Muscle of leg (tissue), 11 donors: Measurements from ENCODE around the gene GPC3. TPM values are rescaled to one million over a fixed set of nuclear protein-coding genes. Genes with fewer than 3 reads are reported as not detected.
"Not testable (repeated sequence)": the region's sequence is repeated elsewhere in the genome, so short reads cannot be mapped to it uniquely, and the experiment has no call there.

ENCODE experiments used
- DNase-seq: peaks from one replicate; pipeline ENCODE4 v3.0.0; 2013
- H3K27ac ChIP-seq: one replicate; pipeline ENCODE4 v1.5.1; 2013; ENCODE audit warnings: mild to moderate bottlenecking, low read length, control low read depth
- H3K27me3 ChIP-seq: one replicate; pipeline ENCODE4 v1.6.1; 2013; ENCODE audit warnings: low read length; ENCODE audit not compliant: control insufficient read depth, insufficient read depth
- H3K36me3 ChIP-seq: one replicate; pipeline ENCODE4 v1.6.1; 2013; ENCODE audit warnings: low read length; ENCODE audit not compliant: control insufficient read depth, insufficient read depth
- H3K4me1 ChIP-seq: one replicate; pipeline ENCODE4 v1.6.1; 2013; ENCODE audit warnings: low read length; ENCODE audit not compliant: control insufficient read depth, insufficient read depth
- H3K4me3 ChIP-seq: one replicate; pipeline ENCODE4 v1.5.1; 2013; ENCODE audit warnings: low read length, control low read depth
- H3K9me3 ChIP-seq: replicated peaks from 2 replicates; pipeline ENCODE4 v1.6.1; 2013; ENCODE audit warnings: low read depth, low read length; ENCODE audit not compliant: control insufficient read depth
- WGBS: methylation state at CpG from one replicate; pipeline ENCODE4 v1.1.5; 2013; ENCODE audit warnings: missing lambda C conversion rate; ENCODE audit not compliant: insufficient coverage; 5-methylcytosine and 5-hydroxymethylcytosine counted together
- polyA plus RNA-seq, 8 donors: library from polyadenylated mRNA; unstranded; fragments of 120-200 nt; gene quantifications; one replicate each; pipeline versions ENCODE4 v1.2.1 to v1.2.3, GENCODE V29; 2013; ENCODE audit warnings: inconsistent platforms in 1 of 8, low replicate concordance in 1 of 8; ENCODE audit not compliant: insufficient read length in 8 of 8, insufficient read depth in 1 of 8
- total RNA-seq: library from RNA; stranded (reverse); fragments of 120-200 nt; gene quantifications from one replicate; pipeline ENCODE4 v1.2.4, GENCODE V29; 2013

The GPC3 gene
- total and polyA plus RNA-seq, 9 donors, result 271 to 581 (median 367) TPM

GRCh38 chrX:133637765-133638164 lies 347.6 kb downstream of the GPC3 start:
- Histone ChIP-seq H3K9me3 (no peaks in the 10 kb centered on the region), H3K4me1 (peaks cover 3% of the 10 kb centered on the region), H3K4me3 (no peak overlapping the region), H3K36me3 (no peaks in the 10 kb centered on the region), H3K27ac (no peak overlapping the region), H3K27me3 (peaks cover 4% of the 10 kb centered on the region)
- DNase-seq, result no peak
- 100% methylated on average over 1 of the region's 5 CpGs for WGBS

DNA sequence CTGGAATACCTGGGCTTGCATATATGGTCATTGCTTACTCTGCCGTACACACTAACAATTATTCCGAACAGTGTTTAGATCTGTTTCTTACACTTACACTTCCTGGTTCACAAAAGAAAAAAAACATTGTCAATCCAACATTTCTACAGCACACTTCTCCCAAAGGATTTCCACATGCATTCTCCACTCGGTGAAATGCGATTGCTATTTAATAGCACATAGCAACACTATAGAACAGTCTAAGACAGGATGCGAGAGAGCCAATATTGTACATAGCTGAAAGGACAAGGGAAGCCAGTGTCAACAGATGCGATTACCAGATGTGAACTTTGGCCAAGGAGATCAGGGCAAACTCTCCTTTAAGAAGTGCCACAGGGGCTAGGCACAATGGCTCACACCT lies 349.4 kb downstream of the GPC3 start:
- no peak overlapping the region for H3K4me3 ChIP-seq
- DNase-seq, result peak; percentile 64
- no peaks in the 10 kb centered on the region for H3K36me3 ChIP-seq
- peaks cover 3% of the 10 kb centered on the region for H3K4me1 ChIP-seq
- H3K9me3 ChIP-seq, result no peaks in the 10 kb centered on the region
- WGBS, result 58% methylated on average over 3 of the region's 6 CpGs
- peak overlapping the region; percentile 29 for H3K27ac ChIP-seq
- H3K27me3 ChIP-seq, result peaks cover 6% of the 10 kb centered on the region

- H3K27me3 ChIP-seq, result peaks cover 9% of the 10 kb centered on the region
- no peak overlapping the region for H3K27ac ChIP-seq
- no peak overlapping the region for H3K4me3 ChIP-seq
- no peak for DNase-seq
- H3K9me3 ChIP-seq, result no peaks in the 10 kb centered on the region
- WGBS, result 67% methylated on average over 1 of the region's 1 CpG
- no peaks in the 10 kb centered on the region for H3K4me1 ChIP-seq
- H3K36me3 ChIP-seq, result no peaks in the 10 kb centered on the region
Observed at GRCh38 chrX:133634416-133634815, 351.0 kb downstream of the GPC3 start.

DNA sequence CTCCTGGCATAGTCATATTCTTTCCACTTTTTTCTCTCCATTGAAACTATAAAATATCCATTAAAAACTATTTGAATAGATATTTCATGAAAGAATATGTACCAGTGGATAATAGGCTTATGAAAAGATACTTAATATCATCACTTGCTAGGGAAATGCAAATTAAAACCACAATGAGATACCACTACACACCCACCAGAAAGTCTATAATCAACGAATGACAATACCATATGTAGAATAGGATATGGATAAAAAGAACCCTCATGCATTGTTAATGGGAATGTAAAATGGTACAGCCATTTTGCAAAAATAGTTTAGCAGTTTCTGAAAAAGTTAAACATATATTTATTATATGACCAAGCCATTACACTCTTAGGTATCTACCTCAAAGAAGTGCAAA lies 351.4 kb downstream of the GPC3 start:
- Histone ChIP-seq H3K9me3 (no peaks in the 10 kb centered on the region), H3K36me3 (no peaks in the 10 kb centered on the region), H3K4me3 (no peak overlapping the region), H3K27ac (no peak overlapping the region), H3K4me1 (no peaks in the 10 kb centered on the region), H3K27me3 (peaks cover 9% of the 10 kb centered on the region)
- DNase-seq, result no peak
- no CpG with 5 or more reads among the region's 1 CpG for WGBS

DNA sequence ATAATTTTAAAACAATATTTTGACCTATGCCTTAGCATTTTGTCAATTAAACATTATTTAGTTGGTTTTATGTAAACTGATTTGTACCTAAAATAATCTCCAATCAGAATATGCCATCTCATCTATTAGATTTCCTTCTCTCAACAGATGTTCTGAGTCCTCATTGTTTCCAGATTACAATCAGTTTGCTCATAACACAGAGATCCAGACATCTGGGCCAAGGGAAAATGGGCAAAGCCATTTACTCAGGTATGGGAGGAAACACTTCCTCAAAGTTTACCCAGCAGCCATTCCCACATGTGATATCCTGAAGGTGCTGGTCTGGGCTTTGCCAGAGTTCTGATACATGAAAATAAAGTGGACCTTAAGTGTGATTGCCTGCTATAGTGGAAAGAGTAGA lies 352.2 kb downstream of the GPC3 start:
- H3K27me3 ChIP-seq, result peaks cover 9% of the 10 kb centered on the region
- no peaks in the 10 kb centered on the region for H3K9me3 ChIP-seq
- H3K36me3 ChIP-seq, result no peaks in the 10 kb centered on the region
- H3K4me1 ChIP-seq, result no peaks in the 10 kb centered on the region
- no peak overlapping the region for H3K4me3 ChIP-seq
- no peak overlapping the region for H3K27ac ChIP-seq
- DNase-seq, result no peak

- Histone ChIP-seq H3K4me3 (no peak overlapping the region), H3K27me3 (peaks cover 5% of the 10 kb centered on the region), H3K36me3 (no peaks in the 10 kb centered on the region), H3K9me3 (no peaks in the 10 kb centered on the region), H3K4me1 (no peaks in the 10 kb centered on the region), H3K27ac (peak overlapping the region; percentile 5)
- 67% methylated on average over 1 of the region's 4 CpGs for WGBS
- no peak for DNase-seq
Observed at GRCh38 chrX:133630362-133630761, 355.0 kb downstream of the GPC3 start.

DNA sequence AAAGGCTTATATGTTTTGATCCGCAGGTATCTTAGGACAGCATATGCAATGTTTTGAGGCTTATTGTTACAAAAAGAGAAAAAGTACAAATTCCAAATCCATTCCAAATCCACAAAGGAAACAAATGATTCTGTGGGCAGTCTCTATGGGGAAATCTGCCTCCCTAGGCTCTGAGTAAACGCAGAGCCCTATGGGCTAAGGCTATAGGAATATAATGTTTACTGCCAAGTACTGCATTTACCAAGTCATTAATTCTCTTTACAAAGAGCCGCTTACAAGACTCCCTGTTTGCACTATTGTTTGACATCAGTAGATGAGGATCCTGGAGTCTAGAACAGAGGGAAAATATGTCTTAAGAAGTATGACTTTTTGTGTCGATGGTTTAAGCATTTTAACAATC lies 357.7 kb downstream of the GPC3 start:
- no peak overlapping the region for H3K27ac ChIP-seq
- H3K4me1 ChIP-seq, result no peaks in the 10 kb centered on the region
- no peaks in the 10 kb centered on the region for H3K36me3 ChIP-seq
- no peaks in the 10 kb centered on the region for H3K9me3 ChIP-seq
- DNase-seq, result no peak
- no CpG with 5 or more reads among the region's 4 CpGs for WGBS
- peaks cover 5% of the 10 kb centered on the region for H3K27me3 ChIP-seq
- no peak overlapping the region for H3K4me3 ChIP-seq

DNA sequence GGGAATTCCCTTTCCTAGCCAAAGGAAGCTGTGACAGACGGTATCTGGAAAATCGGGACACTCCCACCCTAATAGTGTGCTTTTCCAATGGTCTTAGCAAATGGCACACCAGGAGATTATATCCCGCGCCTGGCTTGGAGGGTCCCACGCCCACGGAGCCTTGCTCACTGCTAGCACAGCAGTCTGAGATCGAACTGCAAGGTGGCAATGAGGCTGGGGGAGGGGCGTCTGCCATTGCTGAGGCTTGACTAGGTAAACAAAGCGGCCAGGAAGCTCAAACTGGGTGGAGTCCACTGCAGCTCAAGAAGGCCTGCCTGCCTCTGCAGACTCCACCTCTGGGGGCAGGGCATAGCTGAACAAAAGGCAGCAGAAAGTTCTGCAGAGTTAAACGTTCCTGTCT lies 364.0 kb downstream of the GPC3 start:
- not testable (repeated sequence) for H3K27ac ChIP-seq, H3K4me1 ChIP-seq, H3K27me3 ChIP-seq, H3K4me3 ChIP-seq, DNase-seq, H3K36me3 ChIP-seq
- H3K9me3 ChIP-seq, result peaks cover 16% of the 10 kb centered on the region
- 95% methylated on average over 4 of the region's 10 CpGs for WGBS

GRCh38 chrX:133611676-133612075 lies 373.7 kb downstream of the GPC3 start:
- Histone ChIP-seq H3K27ac (no peak overlapping the region), H3K9me3 (peaks cover 4% of the 10 kb centered on the region), H3K27me3 (peaks cover 11% of the 10 kb centered on the region), H3K4me3 (no peak overlapping the region), H3K36me3 (no peaks in the 10 kb centered on the region), H3K4me1 (peaks cover 9% of the 10 kb centered on the region)
- no CpG with 5 or more reads among the region's 1 CpG for WGBS
- DNase-seq, result no peak

GRCh38 chrX:133610056-133610455 lies 375.3 kb downstream of the GPC3 start:
- Histone ChIP-seq H3K27me3 (peaks cover 11% of the 10 kb centered on the region), H3K9me3 (peaks cover 4% of the 10 kb centered on the region), H3K4me1 (peaks cover 9% of the 10 kb centered on the region), H3K4me3 (no peak overlapping the region), H3K36me3 (no peaks in the 10 kb centered on the region), H3K27ac (no peak overlapping the region)
- DNase-seq, result no peak
- 80% methylated on average over 1 of the region's 1 CpG for whole genome bisulfite sequencing

GRCh38 chrX:133609166-133609565 lies 376.2 kb downstream of the GPC3 start:
- Histone ChIP-seq H3K4me3 (no peak overlapping the region), H3K36me3 (no peaks in the 10 kb centered on the region), H3K27ac (no peak overlapping the region), H3K9me3 (peaks cover 4% of the 10 kb centered on the region), H3K4me1 (peaks cover 9% of the 10 kb centered on the region), H3K27me3 (peaks cover 11% of the 10 kb centered on the region)
- WGBS, result 60% methylated on average over 1 of the region's 4 CpGs
- no peak for DNase-seq
